PC-9 (cell line): ENCODE measurements around the gene CDHR5. TPM values are rescaled to one million over a fixed set of nuclear protein-coding genes. Genes with fewer than 3 reads are reported as not detected.

Source experiments
- BruUV-seq: library from RNA; stranded (reverse); fragments of 400-500 nt; replicated peaks from 2 replicates; lab custom pipeline; 2021; lab: Mats Ljungman, UMichigan
- CTCF ChIA-PET: fragments of 300-600 bp; sonication (Branson Sonifier 250); formaldehyde crosslinking; loops from one replicate; lab custom pipeline; 2022; ENCODE audit warnings: antibody characterized with exemption; lab: Charles Lee
- POLR2A ChIA-PET: fragments of 300-600 bp; sonication (Branson Sonifier 250); formaldehyde crosslinking; loops from one replicate; lab custom pipeline; 2022; ENCODE audit warnings: antibody characterized with exemption; ENCODE audit not compliant: unreplicated experiment; lab: Charles Lee
- DNase-seq, 2 experiments: peaks; one replicate each; pipeline versions ENCODE4 v3.0.0 to v3.0.0-alpha.2; 2015 to 2022; ENCODE audit warnings: mixed read lengths in 1 of 2
- H2AFZ ChIP-seq: fragments of 200-600 bp; sonication (generic); 2 replicates; pipeline ENCODE4 v1.8.1; 2017; ENCODE audit warnings: antibody characterized with exemption
- H3F3A ChIP-seq: fragments of 200-600 bp; sonication (generic); 2 replicates; pipeline ENCODE4 v1.8.1; 2017; ENCODE audit warnings: antibody characterized with exemption, mild to moderate bottlenecking, low read depth; ENCODE audit not compliant: insufficient read depth
- H3K27ac ChIP-seq: fragments of 200-600 bp; sonication (generic); 2 replicates; pipeline ENCODE4 v1.6.1; 2016; ENCODE audit warnings: mixed run types
- H3K27me3 ChIP-seq: fragments of 200-600 bp; sonication (generic); 2 replicates; pipeline ENCODE4 v1.6.1; 2016; ENCODE audit warnings: low read depth, mixed run types; ENCODE audit not compliant: insufficient read depth
- H3K36me3 ChIP-seq: fragments of 200-600 bp; sonication (generic); 2 replicates; pipeline ENCODE4 v1.6.1; 2016; ENCODE audit warnings: low read depth, mixed run types
- H3K4me1 ChIP-seq: fragments of 200-600 bp; sonication (generic); replicated peaks from 2 replicates; pipeline ENCODE4 v1.6.1; 2016; ENCODE audit warnings: mixed run types; ENCODE audit not compliant: insufficient read depth
- H3K4me2 ChIP-seq: fragments of 200-600 bp; sonication (generic); 2 replicates; pipeline ENCODE4 v1.6.1; 2017; ENCODE audit warnings: mixed run types
- H3K4me3 ChIP-seq: fragments of 200-600 bp; sonication (generic); 2 replicates; pipeline ENCODE4 v1.6.1; 2016; ENCODE audit warnings: mixed run types
- H3K79me2 ChIP-seq: fragments of 200-600 bp; sonication (generic); 2 replicates; pipeline ENCODE4 v1.6.1; 2017; ENCODE audit warnings: low read depth, mixed run types
- H3K9me2 ChIP-seq: fragments of 200-600 bp; sonication (generic); 2 replicates; pipeline ENCODE4 v1.8.1; 2017; ENCODE audit warnings: mild to moderate bottlenecking; ENCODE audit not compliant: insufficient read depth
- H3K9me3 ChIP-seq: fragments of 200-600 bp; sonication (generic); 2 replicates; pipeline ENCODE4 v1.8.1; 2016; ENCODE audit warnings: low read depth; ENCODE audit not compliant: insufficient read depth
- H4K20me1 ChIP-seq: fragments of 200-600 bp; sonication (generic); 2 replicates; pipeline ENCODE4 v1.8.1; 2017; ENCODE audit not compliant: insufficient read depth
- EZH2 ChIP-seq: fragments of 200-600 bp; sonication (generic); IDR thresholded peaks from 2 replicates; pipeline ENCODE4 v1.8.0; 2017; ENCODE audit warnings: antibody characterized with exemption, low read depth
- intact Hi-C: fragments of 100-400 bp; cut with micrococcal nuclease; formaldehyde crosslinking; loops from one replicate; pipeline ENCODE4 v1.10.0; 2022; ENCODE audit not compliant: unreplicated experiment
- total RNA-seq: library from RNA; stranded (reverse); gene quantifications from 2 replicates; pipeline ENCODE4 v1.2.3, GENCODE V29; 2021
- TF ChIP-seq, protein P1 (sequence below): fragments of 200-600 bp; sonication (generic); conservative IDR thresholded peaks from 2 replicates; pipeline ENCODE4 v1.6.1; 2017; ENCODE audit warnings: mixed run types, antibody characterized with exemption, mild to moderate bottlenecking, moderate library complexity

The CDHR5 gene
- total RNA-seq, 1 experiment from 2014 or later: not detected

DNA sequence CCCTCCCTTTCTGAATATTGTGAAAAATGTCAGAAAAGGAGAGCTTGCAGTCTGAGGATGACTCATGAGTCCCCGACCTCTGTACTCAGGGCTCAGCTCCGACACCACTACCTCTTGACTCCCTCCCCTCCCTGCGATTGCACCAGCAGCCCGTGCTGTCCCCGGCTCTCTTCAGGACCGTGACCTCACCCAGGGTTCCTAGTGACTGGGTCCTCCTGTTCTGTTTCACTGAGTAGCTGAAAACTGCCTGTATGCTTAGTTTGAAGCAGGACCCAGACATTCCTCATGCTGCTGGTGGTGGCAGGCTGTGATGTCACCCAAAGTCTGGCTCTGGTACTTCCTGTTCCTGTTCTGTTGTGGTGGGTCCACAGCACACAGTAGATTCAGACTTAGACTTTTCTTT is 36.8 kb downstream of the CDHR5 start:
- no peak overlapping the region for H3K4me2 ChIP-seq
- H3K9me3 ChIP-seq: no peaks in the 10 kb centered on the region
- H3K4me1 ChIP-seq: no peaks in the 10 kb centered on the region
- CTCF ChIA-PET: no interaction called here
- intact Hi-C loops: no loop called here
- H3K27ac ChIP-seq: no peak overlapping the region
- no peaks in the 10 kb centered on the region for H3K79me2 ChIP-seq
- H3K27me3 ChIP-seq: no peaks in the 10 kb centered on the region
- no peaks in the 10 kb centered on the region for H3K36me3 ChIP-seq
- no peak for DNase-seq
- H2AFZ ChIP-seq: no peak overlapping the region
- no peaks in the 10 kb centered on the region for H3K9me2 ChIP-seq
- no peak for TF ChIP-seq EZH2
- TF ChIP-seq, protein P1, sequence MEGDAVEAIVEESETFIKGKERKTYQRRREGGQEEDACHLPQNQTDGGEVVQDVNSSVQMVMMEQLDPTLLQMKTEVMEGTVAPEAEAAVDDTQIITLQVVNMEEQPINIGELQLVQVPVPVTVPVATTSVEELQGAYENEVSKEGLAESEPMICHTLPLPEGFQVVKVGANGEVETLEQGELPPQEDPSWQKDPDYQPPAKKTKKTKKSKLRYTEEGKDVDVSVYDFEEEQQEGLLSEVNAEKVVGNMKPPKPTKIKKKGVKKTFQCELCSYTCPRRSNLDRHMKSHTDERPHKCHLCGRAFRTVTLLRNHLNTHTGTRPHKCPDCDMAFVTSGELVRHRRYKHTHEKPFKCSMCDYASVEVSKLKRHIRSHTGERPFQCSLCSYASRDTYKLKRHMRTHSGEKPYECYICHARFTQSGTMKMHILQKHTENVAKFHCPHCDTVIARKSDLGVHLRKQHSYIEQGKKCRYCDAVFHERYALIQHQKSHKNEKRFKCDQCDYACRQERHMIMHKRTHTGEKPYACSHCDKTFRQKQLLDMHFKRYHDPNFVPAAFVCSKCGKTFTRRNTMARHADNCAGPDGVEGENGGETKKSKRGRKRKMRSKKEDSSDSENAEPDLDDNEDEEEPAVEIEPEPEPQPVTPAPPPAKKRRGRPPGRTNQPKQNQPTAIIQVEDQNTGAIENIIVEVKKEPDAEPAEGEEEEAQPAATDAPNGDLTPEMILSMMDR: no peak
- no TSS peak for BruUV-seq
- H3K4me3 ChIP-seq: no peak overlapping the region
- POLR2A ChIA-PET: no interaction called here
- H4K20me1 ChIP-seq: peaks cover 6% of the 10 kb centered on the region; the same call in 1 of the 2 replicates
- no peaks in the 10 kb centered on the region; the same call in 1 of the 2 replicates for H3F3A ChIP-seq

DNA sequence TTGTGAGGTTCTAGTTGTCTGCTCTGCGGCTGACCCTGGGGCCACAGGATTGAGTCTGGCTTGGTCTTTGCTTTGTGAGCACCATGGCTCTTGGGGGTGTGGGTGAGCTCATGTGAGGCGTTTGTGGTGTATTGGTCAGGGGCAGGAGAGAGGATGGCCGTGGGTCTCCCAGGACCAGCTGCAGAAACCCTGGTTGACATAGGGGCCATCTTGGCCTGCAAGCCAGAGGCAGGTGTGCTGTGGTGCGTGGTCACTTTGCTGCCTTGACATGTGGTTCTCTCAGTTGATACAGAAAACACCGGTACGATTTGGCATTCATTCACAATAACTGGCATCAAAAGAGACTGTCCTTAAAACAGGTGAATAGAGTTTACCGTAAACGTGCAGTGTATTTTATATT is 37.2 kb downstream of the CDHR5 start:
- ChIA-PET CTCF (no interaction called here), POLR2A (no interaction called here)
- no peak overlapping the region for H3K4me3 ChIP-seq
- intact Hi-C loops: no loop called here
- H3F3A ChIP-seq: no peaks in the 10 kb centered on the region; the same call in 1 of the 2 replicates
- no peak overlapping the region for H3K27ac ChIP-seq
- no peaks in the 10 kb centered on the region for H3K9me3 ChIP-seq
- no peaks in the 10 kb centered on the region for H3K9me2 ChIP-seq
- no peak for DNase-seq
- H2AFZ ChIP-seq: no peak overlapping the region
- H3K4me1 ChIP-seq: no peaks in the 10 kb centered on the region
- no TSS peak for BruUV-seq
- no peaks in the 10 kb centered on the region for H3K79me2 ChIP-seq
- no peaks in the 10 kb centered on the region for H3K36me3 ChIP-seq
- H3K27me3 ChIP-seq: no peaks in the 10 kb centered on the region
- H4K20me1 ChIP-seq: peaks cover 6% of the 10 kb centered on the region; the same call in 1 of the 2 replicates
- TF ChIP-seq, protein P1: no peak
- TF ChIP-seq EZH2: no peak
- no peak overlapping the region for H3K4me2 ChIP-seq

DNA sequence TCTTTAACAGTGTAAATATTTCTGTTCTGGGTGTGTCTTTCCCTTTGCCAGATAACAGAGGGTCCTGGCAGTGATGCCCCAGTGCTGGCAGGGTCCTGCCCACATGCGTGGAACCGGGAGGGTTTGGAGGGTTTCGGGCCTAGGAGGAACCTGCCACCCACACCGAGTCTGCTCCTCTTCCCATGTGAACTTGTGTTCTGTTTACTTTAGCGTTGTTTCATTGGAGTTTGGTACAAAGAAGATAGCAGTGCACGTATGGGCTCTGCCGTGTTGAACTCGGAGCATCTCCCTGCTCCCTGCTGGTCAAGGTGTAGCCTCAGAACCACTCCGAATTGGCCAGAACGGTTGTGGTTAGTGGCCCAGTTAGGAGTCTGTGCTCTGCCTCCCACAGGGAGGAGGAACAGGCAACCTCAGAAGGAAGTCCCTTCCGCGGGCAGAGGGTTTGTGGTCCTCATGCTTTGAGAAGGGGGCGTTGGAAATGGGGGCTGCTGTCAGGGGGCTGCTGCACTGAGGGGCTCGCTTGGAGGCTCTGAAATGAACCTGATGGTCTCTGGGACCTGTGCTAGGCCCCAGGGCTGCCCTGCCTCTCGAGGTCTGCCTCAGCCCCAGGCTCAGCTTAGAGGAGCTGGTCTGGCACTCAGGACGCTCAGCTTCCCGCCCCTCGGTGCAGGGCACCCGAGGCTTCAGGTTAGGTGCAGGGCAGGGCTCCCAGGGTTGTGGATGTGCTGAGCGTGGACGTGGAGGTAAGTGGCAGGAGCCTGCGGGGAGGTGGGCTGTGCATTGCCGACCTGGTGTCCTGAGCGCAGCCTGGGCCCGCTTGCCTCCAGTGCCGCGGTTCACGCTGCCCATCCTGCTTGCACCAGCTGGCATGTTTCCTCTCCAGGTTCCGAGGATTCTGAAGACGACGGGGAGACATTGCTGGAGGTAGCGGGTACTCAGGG is 38.1 kb downstream of the CDHR5 start:
- H3K79me2 ChIP-seq: peaks cover 3% of the 10 kb centered on the region
- no TSS peak for BruUV-seq
- no peaks in the 10 kb centered on the region for H3K27me3 ChIP-seq
- H3K4me2 ChIP-seq: no peak overlapping the region
- TF ChIP-seq, protein P1: no peak
- TF ChIP-seq EZH2: no peak
- intact Hi-C loops: no loop called here
- no peaks in the 10 kb centered on the region; the same call in 1 of the 2 replicates for H3F3A ChIP-seq
- no peaks in the 10 kb centered on the region for H3K9me3 ChIP-seq
- ChIA-PET CTCF (no interaction called here), POLR2A (no interaction called here)
- H3K9me2 ChIP-seq: no peaks in the 10 kb centered on the region
- H3K27ac ChIP-seq: no peak overlapping the region
- no peak overlapping the region for H3K4me3 ChIP-seq
- no peak for DNase-seq
- no peak overlapping the region for H2AFZ ChIP-seq
- no peaks in the 10 kb centered on the region for H3K4me1 ChIP-seq
- H4K20me1 ChIP-seq: peaks cover 9% of the 10 kb centered on the region
- H3K36me3 ChIP-seq: no peaks in the 10 kb centered on the region
